Measurements from ENCODE around the gene MICU1.
"Not testable (repeated sequence)": the region's sequence is repeated elsewhere in the genome, so short reads cannot be mapped to it uniquely, and the experiment has no call there.

MICU1 gene

DNA sequence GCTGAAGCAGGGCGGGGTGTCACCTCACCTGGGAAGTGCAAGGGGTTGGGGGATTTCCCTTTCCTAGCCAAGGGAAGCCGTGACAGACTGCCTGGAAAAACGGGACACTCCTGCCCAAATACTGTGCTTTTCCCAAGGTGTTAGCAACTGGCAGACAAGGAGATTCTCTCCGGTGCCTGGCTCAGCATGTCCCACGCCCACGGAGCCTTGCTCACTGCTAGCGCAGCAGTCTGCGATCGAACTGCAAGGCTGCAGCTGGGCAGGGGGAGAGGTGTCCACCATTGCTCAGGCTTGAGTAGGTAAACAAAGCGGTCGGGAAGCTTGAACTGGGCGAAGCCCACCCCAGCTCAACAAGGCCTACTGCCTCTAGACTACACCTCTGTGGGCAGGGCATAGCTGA, 190.3 kb downstream of the MICU1 start:
- no peaks in the 10 kb centered on the region for H3K27me3 ChIP-seq (ENCODE audit: insufficient read depth, low read depth)
- H3K27ac ChIP-seq = no peak overlapping the region
- H3K4me1 ChIP-seq (ENCODE audit: low read depth, poor library complexity, severe bottlenecking) = no peaks in the 10 kb centered on the region
- H2AFZ ChIP-seq (ENCODE audit: low read depth) = no peak overlapping the region
- H4K20me1 ChIP-seq (ENCODE audit: insufficient read depth) = no peaks in the 10 kb centered on the region
- H3K79me2 ChIP-seq (ENCODE audit: insufficient read depth, low read depth) = no peaks in the 10 kb centered on the region
- no peaks in the 10 kb centered on the region for H3K36me3 ChIP-seq (ENCODE audit: insufficient read depth)
- TF ChIP-seq, protein P1, sequence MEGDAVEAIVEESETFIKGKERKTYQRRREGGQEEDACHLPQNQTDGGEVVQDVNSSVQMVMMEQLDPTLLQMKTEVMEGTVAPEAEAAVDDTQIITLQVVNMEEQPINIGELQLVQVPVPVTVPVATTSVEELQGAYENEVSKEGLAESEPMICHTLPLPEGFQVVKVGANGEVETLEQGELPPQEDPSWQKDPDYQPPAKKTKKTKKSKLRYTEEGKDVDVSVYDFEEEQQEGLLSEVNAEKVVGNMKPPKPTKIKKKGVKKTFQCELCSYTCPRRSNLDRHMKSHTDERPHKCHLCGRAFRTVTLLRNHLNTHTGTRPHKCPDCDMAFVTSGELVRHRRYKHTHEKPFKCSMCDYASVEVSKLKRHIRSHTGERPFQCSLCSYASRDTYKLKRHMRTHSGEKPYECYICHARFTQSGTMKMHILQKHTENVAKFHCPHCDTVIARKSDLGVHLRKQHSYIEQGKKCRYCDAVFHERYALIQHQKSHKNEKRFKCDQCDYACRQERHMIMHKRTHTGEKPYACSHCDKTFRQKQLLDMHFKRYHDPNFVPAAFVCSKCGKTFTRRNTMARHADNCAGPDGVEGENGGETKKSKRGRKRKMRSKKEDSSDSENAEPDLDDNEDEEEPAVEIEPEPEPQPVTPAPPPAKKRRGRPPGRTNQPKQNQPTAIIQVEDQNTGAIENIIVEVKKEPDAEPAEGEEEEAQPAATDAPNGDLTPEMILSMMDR (conservative IDR thresholded peaks at IDR 0.05; ENCODE audit: low read depth, low read length) = no peak
- no peak overlapping the region for H3K4me2 ChIP-seq
- H3K4me3 ChIP-seq (IDR thresholded peaks at IDR 0.05; ENCODE audit: insufficient read depth, low read depth, low read length) = no peak overlapping the region
- H3K9ac ChIP-seq = no peak overlapping the region

DNA sequence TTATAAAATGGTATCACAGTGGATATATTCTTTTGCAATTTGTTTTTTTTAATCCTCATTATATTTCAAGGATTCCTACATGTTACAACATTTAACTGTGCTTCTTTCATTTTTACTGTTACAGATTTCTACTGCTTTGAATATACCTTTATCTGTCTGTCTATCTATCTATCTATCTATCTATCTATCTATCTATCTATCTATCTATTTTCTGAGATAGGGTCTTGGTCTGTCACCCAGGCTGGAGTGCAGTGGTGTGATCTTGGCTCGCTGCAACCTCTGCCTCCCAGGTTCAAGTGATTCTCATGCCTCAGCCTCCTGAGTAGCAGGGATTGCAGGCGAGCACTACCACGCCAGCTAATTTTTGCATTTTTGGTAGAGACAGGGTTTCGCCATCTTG, 194.9 kb downstream of the MICU1 start:
- not testable (repeated sequence) for H3K36me3 ChIP-seq (ENCODE audit: insufficient read depth); H3K4me2 ChIP-seq; H2AFZ ChIP-seq (ENCODE audit: low read depth); H3K27ac ChIP-seq; H3K79me2 ChIP-seq (ENCODE audit: insufficient read depth, low read depth); H4K20me1 ChIP-seq (ENCODE audit: insufficient read depth); H3K4me3 ChIP-seq (IDR thresholded peaks at IDR 0.05; ENCODE audit: insufficient read depth, low read depth, low read length); H3K9ac ChIP-seq; H3K27me3 ChIP-seq (ENCODE audit: insufficient read depth, low read depth); H3K4me1 ChIP-seq (ENCODE audit: low read depth, poor library complexity, severe bottlenecking)

DNA sequence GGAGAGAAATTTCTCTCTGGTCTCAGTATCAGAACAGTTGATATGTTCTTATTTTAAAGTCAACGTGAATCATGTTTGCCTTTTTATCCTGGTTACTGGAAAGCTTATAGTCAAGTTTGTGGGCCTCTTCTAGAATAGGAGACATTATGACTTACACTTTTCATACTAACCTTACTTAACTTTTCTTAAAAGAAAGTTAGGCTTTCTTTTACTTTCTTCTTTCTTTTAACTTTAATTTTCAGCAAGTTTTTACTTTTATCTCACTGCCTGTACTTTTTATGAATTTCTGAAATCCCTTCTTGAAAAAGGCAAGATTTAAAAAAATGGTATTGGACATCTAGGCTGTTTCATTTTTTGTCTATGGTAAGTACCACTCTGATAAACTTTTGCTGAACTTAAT, 195.9 kb downstream of the MICU1 start:
- no peak overlapping the region for H3K27ac ChIP-seq
- H3K4me3 ChIP-seq (IDR thresholded peaks at IDR 0.05; ENCODE audit: insufficient read depth, low read depth, low read length) = no peak overlapping the region
- no peak overlapping the region for H3K4me2 ChIP-seq
- H4K20me1 ChIP-seq (ENCODE audit: insufficient read depth) = no peaks in the 10 kb centered on the region
- TF ChIP-seq, protein P1 (conservative IDR thresholded peaks at IDR 0.05; ENCODE audit: low read depth, low read length) = no peak
- H3K27me3 ChIP-seq (ENCODE audit: insufficient read depth, low read depth) = no peaks in the 10 kb centered on the region
- no peaks in the 10 kb centered on the region for H3K4me1 ChIP-seq (ENCODE audit: low read depth, poor library complexity, severe bottlenecking)
- H3K36me3 ChIP-seq (ENCODE audit: insufficient read depth) = no peaks in the 10 kb centered on the region
- no peak overlapping the region for H3K9ac ChIP-seq
- H3K79me2 ChIP-seq (ENCODE audit: insufficient read depth, low read depth) = no peaks in the 10 kb centered on the region
- H2AFZ ChIP-seq (ENCODE audit: low read depth) = no peak overlapping the region

DNA sequence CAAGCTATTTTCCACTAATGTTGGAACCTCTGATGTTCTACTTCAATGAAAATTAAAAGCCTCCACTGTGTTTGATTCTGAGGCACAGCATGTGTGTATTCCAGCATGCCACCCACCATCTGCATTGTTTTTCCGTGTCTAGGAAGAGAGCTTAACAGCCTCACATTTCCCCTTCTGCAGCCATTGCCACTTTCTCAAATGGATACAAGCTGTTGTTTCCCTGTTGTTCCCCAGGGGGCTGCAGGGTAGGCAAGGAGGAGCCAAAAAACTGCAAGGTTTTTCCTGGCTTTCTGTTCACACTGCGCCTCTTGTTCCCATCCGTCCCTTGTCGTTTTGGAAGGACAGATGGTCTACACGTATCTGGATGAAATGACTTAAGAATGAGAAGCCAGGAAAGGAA, 198.9 kb downstream of the MICU1 start:
- Histone ChIP-seq H3K9ac (no peak overlapping the region), H3K79me2 (ENCODE audit: insufficient read depth, low read depth) (no peaks in the 10 kb centered on the region), H3K36me3 (ENCODE audit: insufficient read depth) (no peaks in the 10 kb centered on the region), H3K4me3 (IDR thresholded peaks at IDR 0.05; ENCODE audit: insufficient read depth, low read depth, low read length) (no peak overlapping the region), H2AFZ (ENCODE audit: low read depth) (no peak overlapping the region), H4K20me1 (ENCODE audit: insufficient read depth) (no peaks in the 10 kb centered on the region), H3K4me2 (no peak overlapping the region), H3K27me3 (ENCODE audit: insufficient read depth, low read depth) (no peaks in the 10 kb centered on the region), H3K4me1 (ENCODE audit: low read depth, poor library complexity, severe bottlenecking) (no peaks in the 10 kb centered on the region), H3K27ac (no peak overlapping the region)
- TF ChIP-seq, protein P1 (conservative IDR thresholded peaks at IDR 0.05; ENCODE audit: low read depth, low read length) = no peak

DNA sequence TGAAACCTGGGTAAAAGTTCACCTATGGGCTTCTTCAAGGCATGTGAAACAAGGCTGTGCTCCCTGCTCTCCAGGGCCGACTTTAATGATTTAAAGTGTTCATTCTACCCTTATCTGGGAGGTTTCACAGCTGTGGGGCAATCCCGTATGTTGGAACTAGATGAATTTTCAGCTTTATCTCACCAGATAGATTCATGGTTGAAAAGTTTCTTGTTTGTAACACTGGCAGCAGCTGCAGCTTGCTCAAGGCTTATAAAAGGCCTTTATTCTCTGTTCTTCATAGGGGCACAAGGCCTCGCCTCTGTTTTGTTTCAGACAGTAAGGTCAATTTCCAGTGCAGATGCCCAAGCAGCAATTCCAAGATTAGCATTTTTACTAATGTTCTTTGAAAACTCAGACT, 200.7 kb downstream of the MICU1 start:
- Histone ChIP-seq H3K4me2 (no peak overlapping the region), H3K9ac (no peak overlapping the region), H4K20me1 (ENCODE audit: insufficient read depth) (no peaks in the 10 kb centered on the region), H3K36me3 (ENCODE audit: insufficient read depth) (no peaks in the 10 kb centered on the region), H3K27ac (no peak overlapping the region), H3K4me3 (IDR thresholded peaks at IDR 0.05; ENCODE audit: insufficient read depth, low read depth, low read length) (no peak overlapping the region), H3K27me3 (ENCODE audit: insufficient read depth, low read depth) (no peaks in the 10 kb centered on the region), H2AFZ (ENCODE audit: low read depth) (no peak overlapping the region), H3K4me1 (ENCODE audit: low read depth, poor library complexity, severe bottlenecking) (no peaks in the 10 kb centered on the region), H3K79me2 (ENCODE audit: insufficient read depth, low read depth) (no peaks in the 10 kb centered on the region)
- TF ChIP-seq, protein P1 (conservative IDR thresholded peaks at IDR 0.05; ENCODE audit: low read depth, low read length) = no peak

Data from KMS-11 (cell line).